ENCODE results near the gene MRPS23. TPM values are rescaled to one million over a fixed set of nuclear protein-coding genes. Genes with fewer than 3 reads are reported as not detected.

The MRPS23 gene
- polyA plus RNA-seq, 2 of the 4 experiments (the other 2 are of a cell fraction) = 110 to 153 TPM

DNA sequence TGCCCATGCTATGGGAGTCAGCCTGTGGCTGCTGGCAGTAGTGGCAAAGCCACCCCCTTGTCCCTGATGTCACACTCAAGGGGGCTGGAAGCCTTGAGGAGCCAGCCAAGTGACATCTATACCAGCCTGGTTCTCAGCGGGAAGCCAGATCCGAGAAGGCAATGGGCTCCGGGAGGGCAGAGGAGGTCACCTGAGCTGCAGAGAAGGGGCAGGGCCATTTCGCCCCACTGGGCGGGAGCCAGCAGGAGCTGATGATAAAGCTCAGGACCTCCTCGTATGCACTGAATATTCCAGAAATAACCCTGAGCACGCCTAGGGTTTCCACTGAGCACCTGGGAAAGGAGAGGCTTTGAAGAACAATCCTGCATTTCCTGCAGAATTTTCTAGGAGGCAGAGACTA lies 19.0 kb downstream of the MRPS23 start:
- Histone ChIP-seq H3K9me3 (no peaks in the 10 kb centered on the region), H3K4me2 (no peak overlapping the region), H3K4me3 (no peak overlapping the region), H3K27ac (peak overlapping the region in 1 of 2 experiments; percentile 15; a peak in 2 of 6 replicates), H3K4me1 (peaks cover 13% of the 10 kb centered on the region; the same call in 1 of the 3 replicates)
- CTCF ChIA-PET = interaction anchor here (0.7 to 5.7 kb wide), 8 partner anchors 8 to 703 kb away, joined by 3 to 89 read pairs (median 5); no protein-coding TSS in a partner anchor
- DNase-seq (ENCODE audit: low read depth in 1 of 2, low spot score in 1 of 2) (no peak), ATAC-seq (no peak), FAIRE-seq (no peak)
- WGBS (ENCODE audit: missing lambda C conversion rate) = 78% methylated on average over 7 of the region's 7 CpGs
- TF ChIP-seq TP53 (CRISPR knock-in tag; IDR thresholded peaks at IDR 0.05) = no peak
- no peak for TF ChIP-seq RARB (CRISPR knock-in tag; IDR thresholded peaks at IDR 0.05)
- TF ChIP-seq ZC3H11A (IDR thresholded peaks at IDR 0.05) = no peak
- TF ChIP-seq ESRRA (IDR thresholded peaks at IDR 0.05; ENCODE audit: borderline replicate concordance, low read length) = no peak
- TF ChIP-seq ZFP36 (IDR thresholded peaks at IDR 0.05; ENCODE audit: borderline replicate concordance, partially characterized antibody) = no peak
- no peak for TF ChIP-seq JUNB (IDR thresholded peaks at IDR 0.05)
- TF ChIP-seq NR3C1 (IDR thresholded peaks at IDR 0.05) = no peak
- TF ChIP-seq HOXB13 (CRISPR knock-in tag; IDR thresholded peaks at IDR 0.05; ENCODE audit: low read depth) = no peak
- no peak for TF ChIP-seq HDAC2 (IDR thresholded peaks at IDR 0.05)
- TF ChIP-seq, protein P1, sequence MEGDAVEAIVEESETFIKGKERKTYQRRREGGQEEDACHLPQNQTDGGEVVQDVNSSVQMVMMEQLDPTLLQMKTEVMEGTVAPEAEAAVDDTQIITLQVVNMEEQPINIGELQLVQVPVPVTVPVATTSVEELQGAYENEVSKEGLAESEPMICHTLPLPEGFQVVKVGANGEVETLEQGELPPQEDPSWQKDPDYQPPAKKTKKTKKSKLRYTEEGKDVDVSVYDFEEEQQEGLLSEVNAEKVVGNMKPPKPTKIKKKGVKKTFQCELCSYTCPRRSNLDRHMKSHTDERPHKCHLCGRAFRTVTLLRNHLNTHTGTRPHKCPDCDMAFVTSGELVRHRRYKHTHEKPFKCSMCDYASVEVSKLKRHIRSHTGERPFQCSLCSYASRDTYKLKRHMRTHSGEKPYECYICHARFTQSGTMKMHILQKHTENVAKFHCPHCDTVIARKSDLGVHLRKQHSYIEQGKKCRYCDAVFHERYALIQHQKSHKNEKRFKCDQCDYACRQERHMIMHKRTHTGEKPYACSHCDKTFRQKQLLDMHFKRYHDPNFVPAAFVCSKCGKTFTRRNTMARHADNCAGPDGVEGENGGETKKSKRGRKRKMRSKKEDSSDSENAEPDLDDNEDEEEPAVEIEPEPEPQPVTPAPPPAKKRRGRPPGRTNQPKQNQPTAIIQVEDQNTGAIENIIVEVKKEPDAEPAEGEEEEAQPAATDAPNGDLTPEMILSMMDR (IDR thresholded peaks at IDR 0.05) = no peak
- TF ChIP-seq RCOR1 (IDR thresholded peaks at IDR 0.05; ENCODE audit: low read depth, low read length) = no peak
- POLR2A ChIA-PET = no interaction called here

DNA sequence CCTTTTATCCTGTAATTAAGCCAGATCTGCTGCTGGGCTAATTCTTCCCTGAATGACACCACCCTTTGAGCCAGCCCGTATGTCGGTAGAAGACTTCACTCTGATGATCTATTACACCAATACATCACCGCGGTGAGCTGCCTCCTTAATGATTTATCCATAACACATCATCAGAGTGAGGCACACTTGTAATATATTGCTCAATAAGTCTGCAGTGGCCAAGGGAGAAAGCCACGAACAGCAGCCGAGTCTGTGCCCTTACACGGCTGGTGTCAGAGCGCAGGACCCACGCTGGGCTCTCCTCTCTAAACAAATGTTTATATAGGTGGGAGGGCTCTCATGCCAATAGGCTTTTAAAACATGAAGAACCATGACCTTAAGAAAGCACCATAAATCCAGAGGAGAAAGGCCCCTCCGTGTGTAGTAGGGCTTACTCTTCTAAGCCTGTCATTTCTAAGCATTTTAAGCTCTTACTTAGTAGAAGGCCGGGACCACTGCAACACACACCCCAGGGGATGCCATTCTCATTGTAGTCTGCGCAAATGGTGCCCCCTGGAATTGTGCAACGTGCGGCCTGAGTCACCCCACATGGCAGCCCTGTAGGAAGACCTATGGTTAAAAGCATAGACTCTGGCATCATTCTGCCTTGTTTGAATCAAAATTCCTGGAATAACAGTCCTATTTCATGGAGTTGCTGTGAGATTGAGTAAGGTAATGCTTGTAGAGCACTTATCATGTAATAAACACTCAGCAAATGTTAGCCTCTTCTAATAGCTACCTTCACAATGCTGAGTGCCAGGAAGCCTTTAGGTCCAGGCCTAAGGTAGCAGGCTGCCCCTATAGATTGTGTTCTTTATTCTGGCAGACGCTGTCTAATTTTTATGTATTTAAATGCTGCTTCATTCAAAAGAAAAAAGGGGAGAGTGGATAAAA lies 26.1 kb downstream of the MRPS23 start:
- DNase-seq (ENCODE audit: low read depth in 1 of 2, low spot score in 1 of 2) (peak in 1 of 2 experiments; percentile 61), FAIRE-seq (no peak)
- POLR2A ChIA-PET = interaction anchor here (0.5 to 0.9 kb wide), 3 partner anchors 8 to 183 kb away, joined by 3 to 6 read pairs (median 6); partner anchors contain the start of gene SRSF1

More for the DNA sequence above, 26.1 kb downstream of the MRPS23 start:
- Histone ChIP-seq H3K27ac (peak overlapping the region; percentile 51 to 75), H3K4me3 (no peak overlapping the region), H3K4me1 (peaks cover 7% of the 10 kb centered on the region; the same call in 2 of the 3 replicates), H3K9me3 (no peaks in the 10 kb centered on the region), H3K4me2 (peak overlapping the region; percentile 28)
- WGBS (ENCODE audit: missing lambda C conversion rate) = 78% methylated on average over 15 of the region's 15 CpGs
- CTCF ChIA-PET = interaction anchor here (0.7 to 6.3 kb wide), 5 partner anchors 9 to 581 kb away, joined by 3 to 64 read pairs (median 4); no protein-coding TSS in a partner anchor
- ATAC-seq = peak; percentile 86 to 87
- TF ChIP-seq JUN (IDR thresholded peaks at IDR 0.05) = peak in 1 of 2 experiments; percentile 60; a peak in 2 of 5 replicates
- TF ChIP-seq, protein P2, sequence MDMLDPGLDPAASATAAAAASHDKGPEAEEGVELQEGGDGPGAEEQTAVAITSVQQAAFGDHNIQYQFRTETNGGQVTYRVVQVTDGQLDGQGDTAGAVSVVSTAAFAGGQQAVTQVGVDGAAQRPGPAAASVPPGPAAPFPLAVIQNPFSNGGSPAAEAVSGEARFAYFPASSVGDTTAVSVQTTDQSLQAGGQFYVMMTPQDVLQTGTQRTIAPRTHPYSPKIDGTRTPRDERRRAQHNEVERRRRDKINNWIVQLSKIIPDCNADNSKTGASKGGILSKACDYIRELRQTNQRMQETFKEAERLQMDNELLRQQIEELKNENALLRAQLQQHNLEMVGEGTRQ (IDR thresholded peaks at IDR 0.05) = no peak
- peak; percentile 14; the same call in 1 of the 2 replicates for TF ChIP-seq JUNB (IDR thresholded peaks at IDR 0.05)
- TF ChIP-seq RFX5 (IDR thresholded peaks at IDR 0.05) = no peak
- TF ChIP-seq RCOR1 (IDR thresholded peaks at IDR 0.05; ENCODE audit: low read depth, low read length) = no peak
- TF ChIP-seq, protein P3, sequence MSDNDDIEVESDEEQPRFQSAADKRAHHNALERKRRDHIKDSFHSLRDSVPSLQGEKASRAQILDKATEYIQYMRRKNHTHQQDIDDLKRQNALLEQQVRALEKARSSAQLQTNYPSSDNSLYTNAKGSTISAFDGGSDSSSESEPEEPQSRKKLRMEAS (IDR thresholded peaks at IDR 0.05) = 0 out of 2 replicates have a peak, but pooled peaks have one; percentile 20
- TF ChIP-seq CBX8 (IDR thresholded peaks at IDR 0.05) = no peak
- TF ChIP-seq FOSL2 (IDR thresholded peaks at IDR 0.05) = peak; percentile 21; the same call in 1 of the 2 replicates
- TF ChIP-seq FOSL2 (CRISPR knock-in tag; IDR thresholded peaks at IDR 0.05) = peak; percentile 56
- peak; percentile 36 to 81; a peak in 3 of 5 replicates for TF ChIP-seq EP300 (IDR thresholded peaks at IDR 0.05)
- no peak for TF ChIP-seq POLR2AphosphoS2 (conservative IDR thresholded peaks at IDR 0.05; ENCODE audit: low read length)
- TF ChIP-seq ZSCAN20 (CRISPR knock-in tag; IDR thresholded peaks at IDR 0.05) = no peak
- peak; percentile 13; the same call in 1 of the 2 replicates for TF ChIP-seq HOXB13 (CRISPR knock-in tag; IDR thresholded peaks at IDR 0.05; ENCODE audit: low read depth)
- TF ChIP-seq CEBPB (IDR thresholded peaks at IDR 0.05) = peak; percentile 30 to 67; a peak in 3 of 4 replicates
- TF ChIP-seq, protein P4, sequence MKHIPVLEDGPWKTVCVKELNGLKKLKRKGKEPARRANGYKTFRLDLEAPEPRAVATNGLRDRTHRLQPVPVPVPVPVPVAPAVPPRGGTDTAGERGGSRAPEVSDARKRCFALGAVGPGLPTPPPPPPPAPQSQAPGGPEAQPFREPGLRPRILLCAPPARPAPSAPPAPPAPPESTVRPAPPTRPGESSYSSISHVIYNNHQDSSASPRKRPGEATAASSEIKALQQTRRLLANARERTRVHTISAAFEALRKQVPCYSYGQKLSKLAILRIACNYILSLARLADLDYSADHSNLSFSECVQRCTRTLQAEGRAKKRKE (CRISPR knock-in tag; IDR thresholded peaks at IDR 0.05; ENCODE audit: low read depth) = no peak
- TF ChIP-seq NFE2L2 (conservative IDR thresholded peaks at IDR 0.05; ENCODE audit: low read length) = no peak
- TF ChIP-seq HEYL (CRISPR knock-in tag; IDR thresholded peaks at IDR 0.05) = no peak
- peak; percentile 39; the same call in 1 of the 2 replicates for TF ChIP-seq HOXB5 (CRISPR knock-in tag; IDR thresholded peaks at IDR 0.05)
- TF ChIP-seq, protein P5, sequence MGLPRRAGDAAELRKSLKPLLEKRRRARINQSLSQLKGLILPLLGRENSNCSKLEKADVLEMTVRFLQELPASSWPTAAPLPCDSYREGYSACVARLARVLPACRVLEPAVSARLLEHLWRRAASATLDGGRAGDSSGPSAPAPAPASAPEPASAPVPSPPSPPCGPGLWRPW (IDR thresholded peaks at IDR 0.05) = 0 out of 2 replicates have a peak, but pooled peaks have one; percentile 46

All from A549 (cell line).